ENCODE measurements around the gene CSF1. TPM values are rescaled to one million over a fixed set of nuclear protein-coding genes. Genes with fewer than 3 reads are reported as not detected.

The CSF1 gene
- total and polyA plus RNA-seq, 12 donors: 6.3 to 26.2 (median 13.0) TPM

DNA sequence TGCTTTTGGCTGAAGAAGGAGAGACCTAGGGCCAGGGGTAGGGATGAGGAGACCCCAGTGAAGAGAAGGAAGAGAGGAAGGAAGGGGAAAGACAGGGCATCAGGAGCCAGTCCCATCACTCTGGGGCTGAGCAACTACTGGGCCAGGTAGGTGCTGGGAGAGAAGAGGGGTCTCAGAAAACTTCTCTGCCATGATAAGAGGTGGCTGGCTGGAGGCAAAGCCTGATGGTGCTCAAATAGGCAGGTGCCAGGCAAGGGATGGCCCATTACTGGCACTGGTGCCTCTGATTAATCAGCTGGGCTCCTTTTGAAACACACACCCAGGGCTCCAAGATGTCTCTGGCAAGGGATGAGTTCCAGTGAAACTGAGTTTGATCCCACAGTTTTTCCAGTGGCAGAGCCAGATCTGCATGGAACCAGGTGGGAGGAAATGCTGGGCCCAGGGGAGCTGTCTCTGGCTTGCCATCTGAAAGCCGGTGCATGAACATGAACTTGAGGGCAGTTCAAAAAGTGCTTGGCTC, 2.8 kb downstream of the CSF1 start:
- WGBS, 2 donors: 35 to 50% methylated on average over 1 of the region's 1 CpG
- DNase-seq: no peak
- intact Hi-C loops (cut with DNase I): loop anchor here in 7 of 10 donors (5.0 to 10.0 kb wide), 6 partner anchors 64 to 136 kb away; partner anchors contain the start of gene AHCYL1 (in 3 of the 7)

DNA sequence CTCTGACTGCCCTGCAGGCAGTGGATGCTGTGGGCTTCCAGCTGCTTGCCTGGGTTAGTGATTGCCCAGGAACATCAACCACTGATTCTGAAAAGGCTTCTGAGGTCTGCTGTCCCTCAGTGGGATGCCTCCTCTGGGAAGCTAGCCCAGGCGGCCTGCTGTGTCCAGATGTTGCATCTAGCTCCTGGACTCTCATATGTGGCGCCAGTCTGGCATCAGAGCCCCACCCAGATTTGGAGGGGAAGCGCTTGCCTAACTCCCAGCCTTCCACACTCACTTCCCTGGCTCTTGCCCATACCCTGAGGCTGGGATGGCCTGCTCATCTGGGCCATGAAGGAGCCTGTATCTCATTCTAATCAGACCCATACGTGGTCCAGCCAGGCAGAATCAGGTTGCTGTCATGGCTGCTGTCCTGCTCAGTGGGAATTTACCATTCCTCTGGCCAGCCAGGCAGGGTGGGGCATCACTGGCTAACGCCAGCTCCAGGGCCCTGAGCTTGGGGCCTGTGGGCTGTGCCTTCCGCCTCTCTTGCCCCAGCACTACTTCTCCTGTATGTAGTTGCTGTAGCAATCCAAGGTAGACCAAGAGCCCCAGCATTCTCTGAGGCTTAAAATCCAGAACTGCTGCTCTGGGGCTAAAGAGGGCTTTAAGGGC, 4.1 kb downstream of the CSF1 start:
- Histone ChIP-seq H3K9me3 (no peaks in the 10 kb centered on the region), H3K27ac (peak overlapping the region in 6 of 10 donors; percentile 10 to 93 (median 34)), H3K36me3 (peaks cover 0 to 58% (median 41%) of the 10 kb centered on the region in 9 donors), H3K27me3 (peaks cover 0 to 13% (median 0%) of the 10 kb centered on the region in 7 donors), H3K4me1 (peaks cover 25 to 66% (median 49%) of the 10 kb centered on the region in 9 donors), H3K4me3 (no peak overlapping the region)
- no peak for DNase-seq
- TF ChIP-seq, protein P1, sequence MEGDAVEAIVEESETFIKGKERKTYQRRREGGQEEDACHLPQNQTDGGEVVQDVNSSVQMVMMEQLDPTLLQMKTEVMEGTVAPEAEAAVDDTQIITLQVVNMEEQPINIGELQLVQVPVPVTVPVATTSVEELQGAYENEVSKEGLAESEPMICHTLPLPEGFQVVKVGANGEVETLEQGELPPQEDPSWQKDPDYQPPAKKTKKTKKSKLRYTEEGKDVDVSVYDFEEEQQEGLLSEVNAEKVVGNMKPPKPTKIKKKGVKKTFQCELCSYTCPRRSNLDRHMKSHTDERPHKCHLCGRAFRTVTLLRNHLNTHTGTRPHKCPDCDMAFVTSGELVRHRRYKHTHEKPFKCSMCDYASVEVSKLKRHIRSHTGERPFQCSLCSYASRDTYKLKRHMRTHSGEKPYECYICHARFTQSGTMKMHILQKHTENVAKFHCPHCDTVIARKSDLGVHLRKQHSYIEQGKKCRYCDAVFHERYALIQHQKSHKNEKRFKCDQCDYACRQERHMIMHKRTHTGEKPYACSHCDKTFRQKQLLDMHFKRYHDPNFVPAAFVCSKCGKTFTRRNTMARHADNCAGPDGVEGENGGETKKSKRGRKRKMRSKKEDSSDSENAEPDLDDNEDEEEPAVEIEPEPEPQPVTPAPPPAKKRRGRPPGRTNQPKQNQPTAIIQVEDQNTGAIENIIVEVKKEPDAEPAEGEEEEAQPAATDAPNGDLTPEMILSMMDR (IDR thresholded peaks at IDR 0.05): no peak
- 74 to 84% methylated on average over 6 of the region's 6 CpGs for WGBS, 2 donors
- peak in 1 of 8 donors; percentile 47 for ATAC-seq
- intact Hi-C loops (cut with DNase I): loop anchor here in 8 of 10 donors (2.0 to 10.0 kb wide), 7 partner anchors 16 to 137 kb away; partner anchors contain the start of gene AHCYL1 (in 3 of the 8)

More for the DNA sequence above, 2.8 kb downstream of the CSF1 start:
- no peaks in the 10 kb centered on the region for H3K9me3 ChIP-seq
- peaks cover 26 to 79% (median 55%) of the 10 kb centered on the region in 9 donors for H3K4me1 ChIP-seq
- ATAC-seq: no peak
- TF ChIP-seq, protein P1 (IDR thresholded peaks at IDR 0.05): no peak
- H3K36me3 ChIP-seq: peaks cover 0 to 45% (median 31%) of the 10 kb centered on the region in 9 donors
- peaks cover 0 to 13% (median 0%) of the 10 kb centered on the region in 7 donors for H3K27me3 ChIP-seq
- H3K27ac ChIP-seq: peak overlapping the region in 5 of 10 donors; percentile 43 to 93 (median 88)
- peak overlapping the region in 9 of 10 donors; percentile 69 to 97 (median 89) for H3K4me3 ChIP-seq

- TF ChIP-seq, protein P1 (IDR thresholded peaks at IDR 0.05): no peak
- Histone ChIP-seq H3K27ac (no peak overlapping the region), H3K4me1 (peaks cover 16 to 53% (median 33%) of the 10 kb centered on the region in 9 donors), H3K36me3 (peaks cover 0 to 83% (median 61%) of the 10 kb centered on the region in 9 donors), H3K4me3 (no peak overlapping the region), H3K27me3 (peaks cover 0 to 4% (median 0%) of the 10 kb centered on the region in 7 donors), H3K9me3 (no peaks in the 10 kb centered on the region)
- ATAC-seq: no peak
- DNase-seq: no peak
- WGBS, 2 donors: 90 to 96% methylated on average over 9 of the region's 9 CpGs
- intact Hi-C loops (cut with DNase I): loop anchor here in 1 of 10 donors (10.0 kb wide), 1 partner anchor 122 kb away; no protein-coding TSS in a partner anchor
These were observed 6.6 kb downstream of the CSF1 start for GRCh38 chr1:109917051-109917767.
